AG04450 (cell line): Measurements from ENCODE around the gene TPSAB1. TPM values are rescaled to one million over a fixed set of nuclear protein-coding genes. Genes with fewer than 3 reads are reported as not detected.
"Not testable (repeated sequence)": the region's sequence is repeated elsewhere in the genome, so short reads cannot be mapped to it uniquely, and the experiment has no call there.

Source experiments
- CTCF ChIA-PET: fragments of 300-600, 350-600 bp; formaldehyde crosslinking; extraction: SDS; loops from one replicate; lab custom pipeline; 2022; ENCODE audit warnings: antibody characterized with exemption, inconsistent platforms; lab: Charles Lee
- POLR2A ChIA-PET: fragments of 350-600 bp; formaldehyde crosslinking; extraction: SDS; loops from one replicate; lab custom pipeline; 2021; ENCODE audit warnings: antibody characterized with exemption, inconsistent platforms; lab: Yijun Ruan, JAX
- DNase-seq: peaks from one replicate; pipeline ENCODE4 v3.0.0-alpha.2; 2011; ENCODE audit warnings: low read depth, low spot score
- H3K27ac ChIP-seq: one replicate; pipeline ENCODE4 v1.5.1; 2012; ENCODE audit warnings: low read depth, low read length, control low read depth
- H3K27me3 ChIP-seq: one replicate; pipeline ENCODE4 v1.6.0; 2012; ENCODE audit warnings: low read length; ENCODE audit not compliant: control insufficient read depth, insufficient read depth
- H3K4me3 ChIP-seq: 2 replicates; pipeline ENCODE4 v1.5.1; 2011; ENCODE audit warnings: mild to moderate bottlenecking, low read depth, low read length, control low read depth
- H3K9me3 ChIP-seq: 2 replicates; pipeline ENCODE4 v1.5.1; 2012; ENCODE audit warnings: low read length; ENCODE audit not compliant: control insufficient read depth, insufficient read depth
- polyA minus RNA-seq: library from RNA; depleted of rRNA, polyadenylated mRNA; stranded (reverse); fragments of >200 nt; gene quantifications from 2 replicates; pipeline ENCODE4 v1.2.3, GENCODE V29; 2011; rRNA and poly(A)+ RNA removed
- polyA plus RNA-seq: library from polyadenylated mRNA; depleted of rRNA; stranded (reverse); fragments of >200 nt; gene quantifications from 2 replicates; pipeline ENCODE4 v1.2.3, GENCODE V29; 2011; rRNA removed
- TF ChIP-seq, protein P1 (sequence below): IDR thresholded peaks from 2 replicates; pipeline ENCODE4 v1.5.1; 2011; ENCODE audit warnings: low read depth, low read length, control low read depth, inconsistent platforms

TPSAB1 gene
- not detected in 2 replicates for polyA plus RNA-seq
- polyA minus RNA-seq = not detected in 2 replicates

DNA sequence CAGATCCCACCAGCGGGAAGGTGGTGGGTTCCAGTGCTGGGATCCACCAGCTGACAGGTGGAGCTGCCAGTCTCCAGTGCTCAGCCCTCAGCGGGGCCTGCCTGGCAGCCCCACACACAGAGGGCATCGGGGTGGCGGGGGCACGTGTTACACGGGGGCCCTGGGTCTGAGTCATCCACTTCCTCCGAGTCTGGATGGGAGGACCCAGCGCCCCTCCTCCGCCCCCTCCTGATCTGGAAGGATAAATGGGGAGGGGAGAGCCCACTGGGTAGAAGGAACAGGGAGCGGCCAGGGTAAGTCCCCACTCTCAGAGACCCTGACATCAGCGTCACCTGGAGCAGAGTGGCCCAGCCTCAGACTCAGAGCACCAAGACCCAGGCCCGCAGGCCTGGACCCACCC lies at the start of gene TPSAB1:
TSS of gene TPSAB1 (plus strand) at position 270 of the 400 bp plus-strand sequence. CDS start 234 bp downstream, outside the sequence.
- POLR2A ChIA-PET, H3K27me3 ChIP-seq, H3K27ac ChIP-seq, H3K9me3 ChIP-seq, CTCF ChIA-PET, H3K4me3 ChIP-seq, DNase-seq: not testable (repeated sequence)

DNA sequence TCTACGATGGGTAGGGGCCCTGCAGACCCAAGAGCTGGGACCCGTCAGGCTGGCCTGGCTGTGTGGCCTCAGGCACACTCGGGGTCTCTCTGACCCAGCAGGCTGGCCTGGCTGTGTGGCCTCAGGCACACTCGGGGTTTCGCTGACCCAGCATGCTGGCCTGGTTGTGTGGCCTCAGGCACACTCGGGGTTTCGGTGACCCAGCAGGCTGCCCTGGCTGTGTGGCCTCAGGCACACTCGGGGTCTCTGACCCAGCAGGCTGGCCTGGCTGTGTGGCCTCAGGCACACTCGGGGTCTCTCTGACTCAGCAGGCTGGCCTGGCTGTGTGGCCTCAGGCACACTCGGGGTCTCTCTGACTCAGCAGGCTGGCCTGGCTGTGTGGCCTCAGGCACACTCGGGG lies 49.7 kb upstream of the TPSAB1 start:
- H3K9me3 ChIP-seq = peaks cover 15% of the 10 kb centered on the region; the same call in 1 of the 2 replicates
- H3K4me3 ChIP-seq, CTCF ChIA-PET, H3K27me3 ChIP-seq, H3K27ac ChIP-seq, DNase-seq: not testable (repeated sequence)
- POLR2A ChIA-PET = interaction anchor here (0.6 kb wide), 1 partner anchor 490 kb away, joined by 3 read pairs; no protein-coding TSS in a partner anchor

DNA sequence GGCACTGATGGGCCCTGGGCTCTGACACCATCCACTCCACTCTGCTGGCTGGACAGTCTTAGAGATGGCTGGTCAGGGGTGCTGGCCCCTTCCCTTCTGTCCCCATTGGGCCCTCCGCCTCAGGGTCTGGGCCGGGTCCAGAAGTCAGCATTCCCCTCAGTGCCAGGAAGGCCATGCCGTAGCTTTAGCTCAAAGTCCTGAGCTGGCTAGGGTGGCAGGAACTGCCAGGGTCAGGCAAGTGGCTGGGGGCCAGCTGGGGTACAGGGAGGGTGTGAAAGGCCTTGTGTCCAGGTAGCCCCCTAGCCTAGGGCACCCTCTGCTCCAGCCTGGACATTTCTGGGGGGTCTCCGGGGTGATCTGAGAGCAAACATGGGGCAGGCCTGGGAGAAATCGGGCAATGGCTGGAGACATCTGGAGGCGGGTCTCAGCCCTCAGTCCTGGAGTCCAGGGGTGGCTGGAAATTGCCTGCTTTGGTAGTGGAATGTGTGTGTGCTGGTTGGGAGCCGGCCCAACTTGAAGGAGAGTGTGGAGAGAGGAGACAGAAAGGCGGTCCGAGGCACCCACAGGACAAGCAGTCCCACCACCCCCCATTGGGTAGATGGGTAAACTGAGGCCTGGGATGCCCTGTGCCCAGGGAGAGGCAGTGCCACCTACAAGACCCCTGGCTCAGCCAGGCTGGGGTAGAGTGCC lies 48.0 kb upstream of the TPSAB1 start:
- TF ChIP-seq, protein P1, sequence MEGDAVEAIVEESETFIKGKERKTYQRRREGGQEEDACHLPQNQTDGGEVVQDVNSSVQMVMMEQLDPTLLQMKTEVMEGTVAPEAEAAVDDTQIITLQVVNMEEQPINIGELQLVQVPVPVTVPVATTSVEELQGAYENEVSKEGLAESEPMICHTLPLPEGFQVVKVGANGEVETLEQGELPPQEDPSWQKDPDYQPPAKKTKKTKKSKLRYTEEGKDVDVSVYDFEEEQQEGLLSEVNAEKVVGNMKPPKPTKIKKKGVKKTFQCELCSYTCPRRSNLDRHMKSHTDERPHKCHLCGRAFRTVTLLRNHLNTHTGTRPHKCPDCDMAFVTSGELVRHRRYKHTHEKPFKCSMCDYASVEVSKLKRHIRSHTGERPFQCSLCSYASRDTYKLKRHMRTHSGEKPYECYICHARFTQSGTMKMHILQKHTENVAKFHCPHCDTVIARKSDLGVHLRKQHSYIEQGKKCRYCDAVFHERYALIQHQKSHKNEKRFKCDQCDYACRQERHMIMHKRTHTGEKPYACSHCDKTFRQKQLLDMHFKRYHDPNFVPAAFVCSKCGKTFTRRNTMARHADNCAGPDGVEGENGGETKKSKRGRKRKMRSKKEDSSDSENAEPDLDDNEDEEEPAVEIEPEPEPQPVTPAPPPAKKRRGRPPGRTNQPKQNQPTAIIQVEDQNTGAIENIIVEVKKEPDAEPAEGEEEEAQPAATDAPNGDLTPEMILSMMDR = no peak
- H3K4me3 ChIP-seq = no peak overlapping the region
- DNase-seq = no peak
- ChIA-PET POLR2A (interaction anchor here (0.6 kb wide), 1 partner anchor 772 kb away, joined by 3 read pairs; the partner anchor contains the start of gene RPS2), CTCF (interaction anchor here (3.0 kb wide), 1 partner anchor 86 kb away, joined by 13 read pairs; no protein-coding TSS in a partner anchor)
- no peak overlapping the region for H3K27ac ChIP-seq
- peaks cover 6% of the 10 kb centered on the region; the same call in 1 of the 2 replicates for H3K9me3 ChIP-seq
- H3K27me3 ChIP-seq = no peaks in the 10 kb centered on the region

DNA sequence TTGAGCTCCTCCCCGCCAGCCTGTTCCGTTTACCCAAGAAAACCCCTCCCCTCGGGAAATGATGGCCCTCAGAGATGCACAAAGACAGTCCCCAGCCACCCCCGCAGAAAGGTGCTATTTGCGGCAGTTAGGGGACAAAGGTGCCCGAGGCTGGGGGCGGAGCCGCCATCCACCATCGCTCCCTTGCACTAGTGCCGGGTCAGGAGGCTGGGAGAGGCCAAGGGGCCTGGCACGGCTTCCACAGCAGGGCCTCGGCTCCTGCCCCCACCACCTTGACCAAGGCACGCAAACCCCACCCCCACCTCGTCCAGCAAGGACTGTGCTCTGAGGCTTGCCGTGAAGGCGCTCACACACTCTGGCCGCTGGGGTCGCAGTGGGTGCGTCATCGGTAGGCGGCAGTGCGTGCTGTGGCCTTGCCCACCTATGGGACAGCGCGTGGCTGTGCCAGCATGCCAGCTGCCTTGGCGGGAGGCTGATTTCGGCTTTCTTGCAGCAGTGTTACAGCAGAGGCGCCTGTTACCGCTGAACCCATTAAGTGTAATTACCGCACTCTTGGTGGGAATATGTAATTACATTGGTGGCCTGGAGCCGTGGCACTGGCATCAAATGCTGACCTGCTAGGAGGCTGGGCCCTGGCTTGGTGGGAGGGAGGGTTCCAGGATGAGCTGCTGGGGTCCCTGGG lies 47.2 kb upstream of the TPSAB1 start:
- DNase-seq = no peak
- TF ChIP-seq, protein P1 = no peak
- no peak overlapping the region for H3K27ac ChIP-seq
- H3K9me3 ChIP-seq = peaks cover 5% of the 10 kb centered on the region; the same call in 1 of the 2 replicates
- ChIA-PET POLR2A (no interaction called here), CTCF (interaction anchor here (1.3 to 3.0 kb wide), 2 partner anchors 86 to 90 kb away, joined by 5 to 13 read pairs; no protein-coding TSS in a partner anchor)
- H3K27me3 ChIP-seq = no peaks in the 10 kb centered on the region
- H3K4me3 ChIP-seq = no peak overlapping the region

DNA sequence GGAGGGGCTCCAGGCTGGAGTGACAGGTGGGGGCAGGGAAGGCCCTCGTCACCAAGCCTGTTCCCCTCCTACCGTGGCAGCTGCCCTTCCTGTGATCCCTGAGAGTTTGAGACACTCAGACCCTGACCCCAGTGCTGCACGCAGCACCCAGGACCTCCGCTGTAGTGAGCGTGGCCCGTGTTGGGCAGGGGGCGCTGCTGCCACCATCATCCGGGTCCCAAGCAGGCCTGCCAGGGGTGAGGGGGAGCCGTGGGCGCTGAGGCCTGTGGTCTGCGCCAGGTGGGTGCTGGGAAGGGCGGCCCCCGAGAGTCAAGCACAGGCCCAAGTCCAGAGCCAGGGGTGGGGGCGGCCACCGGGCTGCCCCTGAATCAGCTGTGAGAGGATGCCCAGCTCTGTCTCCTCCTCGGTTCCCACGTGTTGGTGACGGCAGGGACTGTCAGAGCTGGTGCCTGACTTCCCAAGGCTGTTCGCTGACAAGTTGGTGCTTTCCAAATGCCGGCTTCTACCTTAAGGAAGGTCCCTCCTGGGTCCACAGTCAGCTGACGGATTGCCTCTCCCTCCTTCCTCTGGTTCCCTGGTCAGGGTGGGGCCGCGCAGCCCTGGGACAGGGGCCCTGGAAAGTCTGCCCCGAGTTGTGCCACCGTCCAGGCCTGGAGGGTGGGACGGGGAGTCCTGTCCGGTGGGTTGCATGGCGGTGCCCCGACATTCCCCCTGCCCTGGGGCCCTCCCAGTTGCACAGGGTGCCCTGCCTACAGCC lies 46.5 kb upstream of the TPSAB1 start:
- H3K4me3 ChIP-seq = no peak overlapping the region
- ChIA-PET CTCF (interaction anchor here (1.3 to 3.0 kb wide), 2 partner anchors 87 to 90 kb away, joined by 5 to 13 read pairs; no protein-coding TSS in a partner anchor), POLR2A (no interaction called here)
- H3K9me3 ChIP-seq = peaks cover 8% of the 10 kb centered on the region; the same call in 1 of the 2 replicates
- no peaks in the 10 kb centered on the region for H3K27me3 ChIP-seq
- DNase-seq = no peak
- TF ChIP-seq, protein P1 = no peak
- no peak overlapping the region for H3K27ac ChIP-seq
